ENCODE measurements around the gene SMYD5. TPM values are rescaled to one million over a fixed set of nuclear protein-coding genes. Genes with fewer than 3 reads are reported as not detected.

SMYD5 gene
- total RNA-seq, 1 experiment from 2014 or later = 54.5 TPM

- no peak for DNase-seq (ENCODE audit: low spot score)
- ChIA-PET CTCF (no interaction called here), POLR2A (ENCODE audit: low non-redundant PET) (no interaction called here)
- Histone ChIP-seq H3K27me3 (replicated peaks; ENCODE audit: insufficient read depth, low read depth, low read length, poor library complexity) (no peaks in the 10 kb centered on the region), H3K27ac (ENCODE audit: low read depth, low read length, poor library complexity, severe bottlenecking) (no peak overlapping the region), H3K4me1 (ENCODE audit: insufficient read depth, low read length, poor library complexity, severe bottlenecking) (no peaks in the 10 kb centered on the region), H3K9me3 (ENCODE audit: low read depth, low read length, poor library complexity, severe bottlenecking) (no peaks in the 10 kb centered on the region), H3K4me3 (ENCODE audit: low read depth, low read length, poor library complexity, severe bottlenecking) (no peak overlapping the region), H3K36me3 (ENCODE audit: insufficient read depth, low read length, poor library complexity, severe bottlenecking) (peaks cover 12% of the 10 kb centered on the region)
- TF ChIP-seq EZH2 (IDR thresholded peaks at IDR 0.05; ENCODE audit: borderline replicate concordance, low read depth, low read length, poor library complexity, severe bottlenecking) (no peak), CTCF (conservative IDR thresholded peaks at IDR 0.05; ENCODE audit: low read depth, low read length) (no peak)
- no TSS peak for BruUV-seq (replicated peaks)
- intact Hi-C loops (cut with micrococcal nuclease; ENCODE audit: unreplicated experiment) = no loop called here
These were observed 45.2 kb downstream of the SMYD5 start for GRCh38 chr2:73259276-73259675.

- DNase-seq (ENCODE audit: low spot score) = no peak
- Histone ChIP-seq H3K4me3 (ENCODE audit: low read depth, low read length, poor library complexity, severe bottlenecking) (no peak overlapping the region), H3K9me3 (ENCODE audit: low read depth, low read length, poor library complexity, severe bottlenecking) (no peaks in the 10 kb centered on the region), H3K27ac (ENCODE audit: low read depth, low read length, poor library complexity, severe bottlenecking) (no peak overlapping the region), H3K36me3 (ENCODE audit: insufficient read depth, low read length, poor library complexity, severe bottlenecking) (peaks cover 8% of the 10 kb centered on the region), H3K27me3 (replicated peaks; ENCODE audit: insufficient read depth, low read depth, low read length, poor library complexity) (no peaks in the 10 kb centered on the region), H3K4me1 (ENCODE audit: insufficient read depth, low read length, poor library complexity, severe bottlenecking) (no peaks in the 10 kb centered on the region)
- no TSS peak for BruUV-seq (replicated peaks)
- POLR2A ChIA-PET (ENCODE audit: low non-redundant PET) = no interaction called here
- CTCF ChIA-PET = no interaction called here
- intact Hi-C loops (cut with micrococcal nuclease; ENCODE audit: unreplicated experiment) = no loop called here
- TF ChIP-seq EZH2 (IDR thresholded peaks at IDR 0.05; ENCODE audit: borderline replicate concordance, low read depth, low read length, poor library complexity, severe bottlenecking) = no peak
These were observed 45.8 kb downstream of the SMYD5 start for GRCh38 chr2:73259704-73260337.

- H3K36me3 ChIP-seq (ENCODE audit: insufficient read depth, low read length, poor library complexity, severe bottlenecking) = peaks cover 7% of the 10 kb centered on the region
- no peak overlapping the region for H3K4me3 ChIP-seq (ENCODE audit: low read depth, low read length, poor library complexity, severe bottlenecking)
- BruUV-seq (replicated peaks) = no TSS peak
- no peaks in the 10 kb centered on the region for H3K9me3 ChIP-seq (ENCODE audit: low read depth, low read length, poor library complexity, severe bottlenecking)
- H3K4me1 ChIP-seq (ENCODE audit: insufficient read depth, low read length, poor library complexity, severe bottlenecking) = no peaks in the 10 kb centered on the region
- H3K27ac ChIP-seq (ENCODE audit: low read depth, low read length, poor library complexity, severe bottlenecking) = no peak overlapping the region
- TF ChIP-seq EZH2 (IDR thresholded peaks at IDR 0.05; ENCODE audit: borderline replicate concordance, low read depth, low read length, poor library complexity, severe bottlenecking) (no peak), CTCF (conservative IDR thresholded peaks at IDR 0.05; ENCODE audit: low read depth, low read length) (peak; percentile 22; the same call in 1 of the 2 replicates)
- DNase-seq (ENCODE audit: low spot score) = no peak
- CTCF ChIA-PET = no interaction called here
- POLR2A ChIA-PET (ENCODE audit: low non-redundant PET) = no interaction called here
- intact Hi-C loops (cut with micrococcal nuclease; ENCODE audit: unreplicated experiment) = no loop called here
- H3K27me3 ChIP-seq (replicated peaks; ENCODE audit: insufficient read depth, low read depth, low read length, poor library complexity) = no peaks in the 10 kb centered on the region
These were observed 46.4 kb downstream of the SMYD5 start for GRCh38 chr2:73260338-73260984.

Measured in A673 (cell line).